MCF 10A (cell line): Measurements from ENCODE around the gene ABL2. TPM values are rescaled to one million over a fixed set of nuclear protein-coding genes. Genes with fewer than 3 reads are reported as not detected.

Experiments
- BruUV-seq: library from RNA; stranded (reverse); fragments of 400-500 nt; replicated peaks from 2 replicates; lab custom pipeline; 2021; lab: Mats Ljungman, UMichigan
- CTCF ChIA-PET: fragments of 300-600 bp; sonication (Branson Sonifier 250); formaldehyde crosslinking; extraction: SDS; loops from one replicate; lab custom pipeline; 2021; ENCODE audit warnings: antibody characterized with exemption, inconsistent platforms; lab: Yijun Ruan, JAX
- POLR2A ChIA-PET: fragments of 300-600, 350-650 bp; sonication (Branson Sonifier 250); formaldehyde crosslinking; extraction: SDS; loops from one replicate; lab custom pipeline; 2020; ENCODE audit warnings: antibody characterized with exemption, inconsistent platforms; lab: Yijun Ruan, JAX
- DNase-seq: peaks from one replicate; pipeline ENCODE4 v3.0.0-alpha.2; 2018; ENCODE audit not compliant: unreplicated experiment
- H3K27ac Mint-ChIP-seq: one replicate; pipeline ENCODE4 v1.8.0; 2022; ENCODE audit warnings: mild to moderate bottlenecking, low read depth, mixed read lengths; ENCODE audit not compliant: unreplicated experiment
- H3K27me3 Mint-ChIP-seq: one replicate; pipeline ENCODE4 v1.8.0; 2022; ENCODE audit warnings: mixed read lengths; ENCODE audit not compliant: insufficient read depth, unreplicated experiment
- H3K36me3 Mint-ChIP-seq: one replicate; pipeline ENCODE4 v1.8.0; 2022; ENCODE audit warnings: mild to moderate bottlenecking, moderate library complexity, mixed read lengths; ENCODE audit not compliant: insufficient read depth, unreplicated experiment
- H3K4me1 Mint-ChIP-seq: one replicate; pipeline ENCODE4 v1.8.0; 2022; ENCODE audit warnings: mixed read lengths; ENCODE audit not compliant: insufficient read depth, unreplicated experiment
- H3K4me3 Mint-ChIP-seq: one replicate; pipeline ENCODE4 v1.8.0; 2022; ENCODE audit warnings: mild to moderate bottlenecking, moderate library complexity, mixed read lengths; ENCODE audit not compliant: unreplicated experiment
- H3K9me3 Mint-ChIP-seq: one replicate; pipeline ENCODE4 v1.8.0; 2022; ENCODE audit warnings: mixed read lengths; ENCODE audit not compliant: unreplicated experiment
- CTCF ChIP-seq: fragments of 200-600 bp; IDR thresholded peaks from one replicate; pipeline ENCODE4 v1.8.0; 2022; ENCODE audit warnings: antibody characterized with exemption, mild to moderate bottlenecking; ENCODE audit not compliant: unreplicated experiment
- intact Hi-C: fragments of 100-400 bp; cut with micrococcal nuclease; formaldehyde crosslinking; loops from 2 replicates; pipeline ENCODE4 v1.14.1; 2022
- total RNA-seq: library from RNA; stranded (reverse); gene quantifications from 2 replicates; pipeline ENCODE4 v1.2.3, GENCODE V29; 2022

The ABL2 gene
- total RNA-seq, 1 experiment from 2014 or later = 109 TPM

GRCh38 chr1:179169616-179170467 lies 59.6 kb downstream of the ABL2 start:
- H3K27ac Mint-ChIP-seq = peak overlapping the region; percentile 62
- intact Hi-C loops = loop anchor here (1.0 kb wide), 1 partner anchor 27 kb away; no protein-coding TSS in a partner anchor
- no TSS peak for BruUV-seq
- H3K36me3 Mint-ChIP-seq = peaks cover 7% of the 10 kb centered on the region
- POLR2A ChIA-PET = interaction anchor here (0.7 to 2.4 kb wide), 3 partner anchors 26 to 28 kb away, joined by 4 to 8 read pairs (median 4); no protein-coding TSS in a partner anchor
- H3K4me3 Mint-ChIP-seq = no peak overlapping the region
- H3K4me1 Mint-ChIP-seq = peaks cover 17% of the 10 kb centered on the region
- peak; percentile 83 for DNase-seq
- CTCF ChIA-PET = interaction anchor here (0.6 to 2.1 kb wide), 5 partner anchors 9 to 914 kb away, joined by 3 to 11 read pairs (median 4); no protein-coding TSS in a partner anchor
- H3K9me3 Mint-ChIP-seq = no peaks in the 10 kb centered on the region
- no peak for TF ChIP-seq CTCF
- no peaks in the 10 kb centered on the region for H3K27me3 Mint-ChIP-seq

GRCh38 chr1:179168536-179168935 lies 60.9 kb downstream of the ABL2 start:
- no peaks in the 10 kb centered on the region for H3K27me3 Mint-ChIP-seq
- ChIA-PET CTCF (interaction anchor here (1.0 to 2.1 kb wide), 2 partner anchors 12 to 17 kb away, joined by 4 to 11 read pairs; no protein-coding TSS in a partner anchor), POLR2A (no interaction called here)
- TF ChIP-seq CTCF = no peak
- peaks cover 20% of the 10 kb centered on the region for H3K4me1 Mint-ChIP-seq
- no peak overlapping the region for H3K4me3 Mint-ChIP-seq
- no peaks in the 10 kb centered on the region for H3K9me3 Mint-ChIP-seq
- H3K27ac Mint-ChIP-seq = peak overlapping the region; percentile 62
- DNase-seq = no peak
- intact Hi-C loops = no loop called here
- BruUV-seq = no TSS peak
- peaks cover 6% of the 10 kb centered on the region for H3K36me3 Mint-ChIP-seq

GRCh38 chr1:179167955-179168354 lies 61.5 kb downstream of the ABL2 start:
- H3K27ac Mint-ChIP-seq = no peak overlapping the region
- peaks cover 4% of the 10 kb centered on the region for H3K36me3 Mint-ChIP-seq
- no peak overlapping the region for H3K4me3 Mint-ChIP-seq
- H3K27me3 Mint-ChIP-seq = no peaks in the 10 kb centered on the region
- BruUV-seq = no TSS peak
- no peak for TF ChIP-seq CTCF
- peaks cover 20% of the 10 kb centered on the region for H3K4me1 Mint-ChIP-seq
- DNase-seq = no peak
- ChIA-PET CTCF (interaction anchor here (0.9 to 2.1 kb wide), 3 partner anchors 12 to 48 kb away, joined by 4 to 11 read pairs (median 5); no protein-coding TSS in a partner anchor), POLR2A (interaction anchor here (0.6 kb wide), 1 partner anchor 558 kb away, joined by 3 read pairs; no protein-coding TSS in a partner anchor)
- H3K9me3 Mint-ChIP-seq = no peaks in the 10 kb centered on the region
- intact Hi-C loops = no loop called here

GRCh38 chr1:179167418-179167777 lies 62.1 kb downstream of the ABL2 start:
- no peak for DNase-seq
- ChIA-PET CTCF (interaction anchor here (0.7 to 0.9 kb wide), 2 partner anchors 20 to 47 kb away, joined by 3 to 5 read pairs; no protein-coding TSS in a partner anchor), POLR2A (interaction anchor here (0.6 to 0.8 kb wide), 2 partner anchors 19 to 558 kb away, joined by 3 read pairs; no protein-coding TSS in a partner anchor)
- Mint-ChIP-seq H3K4me3 (no peak overlapping the region), H3K27me3 (no peaks in the 10 kb centered on the region), H3K36me3 (no peaks in the 10 kb centered on the region), H3K4me1 (peaks cover 20% of the 10 kb centered on the region), H3K9me3 (no peaks in the 10 kb centered on the region), H3K27ac (peak overlapping the region; percentile 12)
- TF ChIP-seq CTCF = no peak
- BruUV-seq = no TSS peak
- intact Hi-C loops = no loop called here
